Hematopoietic multipotent progenitor cell treated with erythropoietin and hydrocortisone succinate and interleukin-3 and kit ligand, for 15 days (in vitro differentiated cells): ENCODE measurements around the gene BRME1.
"Not testable (repeated sequence)": the region's sequence is repeated elsewhere in the genome, so short reads cannot be mapped to it uniquely, and the experiment has no call there.

Source experiments
- DNase-seq: peaks from one replicate; pipeline ENCODE4 v3.0.0-alpha.2; 2015; ENCODE audit warnings: low spot score

The BRME1 gene

GRCh38 chr19:13865571-13866462, 40.1 kb downstream of the BRME1 start:
- no peak for DNase-seq

GRCh38 chr19:13864667-13865570, 41.0 kb downstream of the BRME1 start:
- DNase-seq: no peak

- no peak for DNase-seq
Observed at GRCh38 chr19:13864046-13864666, 41.8 kb downstream of the BRME1 start.

GRCh38 chr19:13861714-13862531, 44.0 kb downstream of the BRME1 start:
- peak; percentile 87 for DNase-seq

GRCh38 chr19:13861392-13861713, 44.6 kb downstream of the BRME1 start:
- no peak for DNase-seq

- DNase-seq: no peak
Observed at GRCh38 chr19:13860679-13861391, 45.1 kb downstream of the BRME1 start.

- no peak for DNase-seq
Observed at GRCh38 chr19:13859361-13859880, 46.5 kb downstream of the BRME1 start.

GRCh38 chr19:13856497-13856896, 49.4 kb downstream of the BRME1 start:
- no peak for DNase-seq

GRCh38 chr19:13852171-13852707, 53.7 kb downstream of the BRME1 start:
- DNase-seq: not testable (repeated sequence)

GRCh38 chr19:13851734-13852114, 54.2 kb downstream of the BRME1 start:
- DNase-seq: not testable (repeated sequence)

GRCh38 chr19:13850910-13851733, 54.8 kb downstream of the BRME1 start:
- DNase-seq: peak; percentile 81

- peak; percentile 87 for DNase-seq
Observed at GRCh38 chr19:13849991-13850909, 55.7 kb downstream of the BRME1 start.

- no peak for DNase-seq
Observed at GRCh38 chr19:13848798-13849676, 56.9 kb downstream of the BRME1 start.

- DNase-seq: no peak
Observed at GRCh38 chr19:13848340-13848677, 57.6 kb downstream of the BRME1 start.

GRCh38 chr19:13847407-13848339, 58.2 kb downstream of the BRME1 start:
- peak; percentile 71 for DNase-seq
